CD8-positive, alpha-beta memory T cell (primary cell): ENCODE results near the gene PMAIP1. TPM values are rescaled to one million over a fixed set of nuclear protein-coding genes. Genes with fewer than 3 reads are reported as not detected.

Source experiments
- CTCF ChIA-PET: fragments of 350-600 bp; sonication (Branson Sonifier 250); formaldehyde crosslinking; loops from one replicate; lab custom pipeline; 2021; ENCODE audit warnings: antibody characterized with exemption; lab: Charles Lee
- POLR2A ChIA-PET: fragments of 350-600 bp; sonication (Branson Sonifier 250); formaldehyde crosslinking; loops from one replicate; lab custom pipeline; 2021; ENCODE audit warnings: antibody characterized with exemption; lab: Charles Lee
- DNase-seq, 5 donors: peaks; one replicate each; pipeline versions ENCODE4 v3.0.0 to v3.0.0-alpha.2; 2020 to 2022; ENCODE audit warnings: mixed read lengths in 1 of 5
- H3K27ac ChIP-seq: one replicate; pipeline ENCODE4 v1.7.0; 2013; ENCODE audit warnings: low read depth, mild to moderate bottlenecking, low read length, moderate library complexity
- H3K27me3 ChIP-seq: 2 replicates; pipeline ENCODE4 v1.7.0; 2013; ENCODE audit warnings: low read length, mild to moderate bottlenecking; ENCODE audit not compliant: insufficient read depth, poor library complexity, severe bottlenecking
- H3K36me3 ChIP-seq: 2 replicates; pipeline ENCODE4 v1.7.0; 2013; ENCODE audit warnings: mild to moderate bottlenecking, low read length, moderate library complexity; ENCODE audit not compliant: insufficient read depth
- H3K4me1 ChIP-seq: 2 replicates; pipeline ENCODE4 v1.7.0; 2013; ENCODE audit warnings: mild to moderate bottlenecking, low read length, moderate library complexity; ENCODE audit not compliant: insufficient read depth
- H3K4me3 ChIP-seq: 2 replicates; pipeline ENCODE4 v1.7.0; 2013; ENCODE audit warnings: mild to moderate bottlenecking, low read length
- H3K9me3 ChIP-seq: 2 replicates; pipeline ENCODE4 v1.7.0; 2013; ENCODE audit warnings: mild to moderate bottlenecking, low read length
- H3K27ac Mint-ChIP-seq, 8 donors: one replicate each; pipeline ENCODE4 v1.8.0; 2020 to 2021; ENCODE audit warnings: mixed read lengths in 8 of 8, mild to moderate bottlenecking in 6 of 8, inconsistent platforms in 3 of 8, moderate library complexity in 3 of 8
- H3K27me3 Mint-ChIP-seq, 2 donors: one replicate each; pipeline ENCODE4 v1.8.0; 2020 to 2021; ENCODE audit warnings: mixed read lengths in 2 of 2, mild to moderate bottlenecking in 1 of 2, moderate library complexity in 1 of 2
- H3K36me3 Mint-ChIP-seq, 3 donors: one replicate each; pipeline ENCODE4 v1.8.0; 2020 to 2021; ENCODE audit warnings: mixed read lengths in 3 of 3, inconsistent platforms in 1 of 3, mild to moderate bottlenecking in 1 of 3
- H3K4me1 Mint-ChIP-seq, 3 donors: one replicate each; pipeline ENCODE4 v1.8.0; 2020 to 2021; ENCODE audit warnings: mixed read lengths in 3 of 3, inconsistent platforms in 1 of 3, mild to moderate bottlenecking in 1 of 3
- H3K4me3 Mint-ChIP-seq, 7 donors: one replicate each; pipeline ENCODE4 v1.8.0; 2020 to 2021; ENCODE audit warnings: mixed read lengths in 7 of 7, mild to moderate bottlenecking in 6 of 7, moderate library complexity in 4 of 7, inconsistent platforms in 2 of 7
- H3K9me3 Mint-ChIP-seq, 5 donors: one replicate each; pipeline ENCODE4 v1.8.0; 2020 to 2022; ENCODE audit warnings: mixed read lengths in 5 of 5, mild to moderate bottlenecking in 3 of 5, moderate library complexity in 2 of 5, inconsistent platforms in 1 of 5
- polyA plus RNA-seq: library from polyadenylated mRNA; unstranded; fragments of 300-500 nt; fragmentation: Illumina TruSeq; gene quantifications from one replicate; pipeline ENCODE4 v1.2.3, GENCODE V29; 2021
- total RNA-seq, 2 experiments: library from RNA; stranded (reverse); gene quantifications; one replicate each; pipeline ENCODE4 v1.2.3, GENCODE V29; 2021

Gene PMAIP1
- total and polyA plus RNA-seq, 3 experiments from 2014 or later: 15.0 to 83.6 (median 82.8) TPM

DNA sequence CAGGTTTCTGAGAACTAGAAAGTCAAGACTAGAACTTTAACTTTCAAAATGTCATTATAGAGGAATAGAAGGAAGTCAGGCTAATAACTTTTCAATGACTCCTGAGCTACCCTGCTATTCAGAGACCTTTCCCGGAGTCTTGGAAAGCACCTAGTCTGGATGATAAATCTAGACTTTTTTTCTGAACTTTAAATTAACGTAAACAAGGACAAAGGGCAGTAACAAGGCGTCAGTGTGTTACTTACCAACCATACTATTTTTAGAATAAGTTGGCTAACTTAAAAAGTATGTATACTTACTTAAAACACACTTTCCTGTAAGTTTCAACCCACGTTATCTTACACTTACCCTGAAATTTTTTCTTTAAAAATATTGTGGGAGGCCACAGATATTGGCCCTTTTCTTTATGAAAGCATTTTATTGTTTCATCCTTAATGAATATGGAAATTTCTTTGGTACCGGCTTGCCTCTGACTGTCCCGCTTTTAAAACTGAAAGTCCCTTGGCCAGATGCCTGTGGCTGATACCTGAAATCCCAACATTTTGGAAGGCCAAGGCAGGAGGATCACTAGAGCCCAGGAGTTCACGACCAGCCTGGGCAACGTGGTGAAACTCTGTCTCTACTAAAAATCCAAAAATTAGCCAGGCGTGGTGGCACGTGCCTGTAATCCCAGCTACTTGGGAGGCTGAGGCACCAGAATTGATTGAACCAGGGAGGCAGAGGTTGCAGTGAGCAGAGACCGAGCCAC is 9.7 kb downstream of the PMAIP1 start:
- H3K9me3 ChIP-seq: no peaks in the 10 kb centered on the region
- H3K4me3 Mint-ChIP-seq: no peak overlapping the region
- no peak overlapping the region for H3K27ac ChIP-seq
- peaks cover 24% of the 10 kb centered on the region for H3K4me1 ChIP-seq
- no peak overlapping the region for H3K4me3 ChIP-seq
- peaks cover 23 to 34% (median 31%) of the 10 kb centered on the region in 3 donors for H3K4me1 Mint-ChIP-seq
- H3K27ac Mint-ChIP-seq: no peak overlapping the region
- ChIA-PET POLR2A (no interaction called here), CTCF (no interaction called here)
- H3K36me3 ChIP-seq: no peaks in the 10 kb centered on the region
- H3K36me3 Mint-ChIP-seq: no peaks in the 10 kb centered on the region
- no peaks in the 10 kb centered on the region for H3K27me3 Mint-ChIP-seq
- no peak for DNase-seq
- no peaks in the 10 kb centered on the region for H3K9me3 Mint-ChIP-seq
- no peaks in the 10 kb centered on the region for H3K27me3 ChIP-seq

DNA sequence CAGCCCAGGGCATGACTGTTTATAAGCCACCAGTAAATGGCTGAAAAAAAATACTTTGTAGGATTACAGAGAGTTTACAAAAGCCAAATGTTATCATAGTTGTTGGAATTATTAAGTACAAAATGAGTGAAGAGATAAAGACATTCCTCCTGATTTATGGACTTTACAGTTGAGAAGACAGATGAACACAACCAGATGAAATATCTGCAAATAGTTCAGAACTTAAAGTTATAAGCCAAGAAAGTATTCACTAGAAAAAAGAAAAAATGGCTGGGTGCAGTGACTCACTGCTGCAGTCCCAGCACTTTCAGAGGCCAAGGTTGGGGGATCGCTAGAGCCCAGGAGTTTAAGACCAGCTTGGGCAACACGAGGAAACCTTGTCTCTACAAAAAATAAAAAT is 11.2 kb downstream of the PMAIP1 start:
- ChIA-PET POLR2A (no interaction called here), CTCF (no interaction called here)
- H3K27me3 Mint-ChIP-seq: no peaks in the 10 kb centered on the region
- no peak overlapping the region for H3K27ac ChIP-seq
- H3K4me3 ChIP-seq: no peak overlapping the region
- no peaks in the 10 kb centered on the region for H3K36me3 Mint-ChIP-seq
- H3K4me1 Mint-ChIP-seq: peaks cover 12 to 19% (median 16%) of the 10 kb centered on the region in 3 donors
- no peak overlapping the region for H3K4me3 Mint-ChIP-seq
- H3K4me1 ChIP-seq: peaks cover 9% of the 10 kb centered on the region
- H3K36me3 ChIP-seq: no peaks in the 10 kb centered on the region
- H3K9me3 ChIP-seq: no peaks in the 10 kb centered on the region
- no peak for DNase-seq
- no peaks in the 10 kb centered on the region for H3K27me3 ChIP-seq
- no peak overlapping the region for H3K27ac Mint-ChIP-seq
- H3K9me3 Mint-ChIP-seq: no peaks in the 10 kb centered on the region

DNA sequence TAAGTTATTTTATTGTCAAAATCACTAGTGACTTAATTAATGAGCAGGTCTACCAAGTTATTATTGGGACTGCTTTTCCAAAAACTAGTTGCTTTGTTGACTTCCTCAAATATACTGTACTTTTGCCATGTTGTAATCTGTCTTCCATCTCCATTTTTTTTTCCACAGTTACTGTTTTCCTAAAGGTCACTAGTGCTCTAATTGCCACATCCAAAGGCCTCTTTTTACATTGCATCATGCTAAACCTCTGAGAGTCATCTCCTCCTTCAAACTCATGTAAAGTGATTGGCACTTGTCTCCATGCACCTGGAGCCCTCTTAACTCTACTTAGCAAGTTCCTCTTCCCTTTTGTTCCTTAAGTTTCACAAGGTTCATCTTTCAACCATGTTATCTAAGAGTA is 11.8 kb downstream of the PMAIP1 start:
- Mint-ChIP-seq H3K4me3 (no peak overlapping the region), H3K9me3 (no peaks in the 10 kb centered on the region), H3K27me3 (no peaks in the 10 kb centered on the region), H3K27ac (no peak overlapping the region), H3K36me3 (no peaks in the 10 kb centered on the region), H3K4me1 (peaks cover 7 to 13% (median 10%) of the 10 kb centered on the region in 3 donors)
- H3K36me3 ChIP-seq: no peaks in the 10 kb centered on the region
- no peak for DNase-seq
- H3K4me3 ChIP-seq: no peak overlapping the region
- POLR2A ChIA-PET: no interaction called here
- no peaks in the 10 kb centered on the region for H3K9me3 ChIP-seq
- H3K27ac ChIP-seq: no peak overlapping the region
- CTCF ChIA-PET: no interaction called here
- H3K27me3 ChIP-seq: no peaks in the 10 kb centered on the region
- peaks cover 6% of the 10 kb centered on the region for H3K4me1 ChIP-seq

DNA sequence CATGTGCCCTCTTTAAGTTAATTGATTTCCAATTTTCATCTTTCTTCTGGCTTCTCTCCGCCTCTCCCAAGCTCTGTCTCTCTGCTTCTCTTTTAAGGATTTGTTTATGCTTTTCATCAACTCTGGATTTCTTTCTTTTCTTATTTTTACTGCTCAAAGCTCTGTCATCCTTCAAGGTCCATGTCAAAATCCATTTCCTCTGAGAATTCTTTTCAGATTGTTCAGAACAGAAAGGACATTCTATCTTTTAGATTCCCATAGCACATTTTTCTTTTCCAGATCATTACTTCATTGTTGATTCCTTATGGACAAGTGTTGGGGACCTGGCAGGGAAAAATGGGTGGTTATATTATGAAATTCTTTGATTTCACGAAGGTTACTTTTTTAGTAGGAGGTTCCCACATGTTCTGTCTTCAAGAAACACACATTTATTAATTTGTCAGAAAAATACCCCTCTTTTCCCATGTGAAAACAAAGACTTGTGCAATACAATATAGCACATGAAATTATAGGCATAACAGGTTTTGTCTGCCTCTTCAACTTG is 12.3 kb downstream of the PMAIP1 start:
- H3K36me3 Mint-ChIP-seq: no peaks in the 10 kb centered on the region
- Histone ChIP-seq H3K4me1 (peaks cover under 1% of the 10 kb centered on the region), H3K27ac (no peak overlapping the region), H3K4me3 (no peak overlapping the region), H3K36me3 (no peaks in the 10 kb centered on the region), H3K9me3 (no peaks in the 10 kb centered on the region), H3K27me3 (no peaks in the 10 kb centered on the region)
- H3K27ac Mint-ChIP-seq: no peak overlapping the region
- H3K4me1 Mint-ChIP-seq: peaks cover 3 to 8% (median 5%) of the 10 kb centered on the region in 3 donors
- no peaks in the 10 kb centered on the region for H3K9me3 Mint-ChIP-seq
- no peak overlapping the region for H3K4me3 Mint-ChIP-seq
- no peaks in the 10 kb centered on the region for H3K27me3 Mint-ChIP-seq
- ChIA-PET POLR2A (interaction anchor here (0.6 kb wide), 1 partner anchor 1177 kb away, joined by 8 read pairs; no protein-coding TSS in a partner anchor), CTCF (no interaction called here)
- no peak for DNase-seq

DNA sequence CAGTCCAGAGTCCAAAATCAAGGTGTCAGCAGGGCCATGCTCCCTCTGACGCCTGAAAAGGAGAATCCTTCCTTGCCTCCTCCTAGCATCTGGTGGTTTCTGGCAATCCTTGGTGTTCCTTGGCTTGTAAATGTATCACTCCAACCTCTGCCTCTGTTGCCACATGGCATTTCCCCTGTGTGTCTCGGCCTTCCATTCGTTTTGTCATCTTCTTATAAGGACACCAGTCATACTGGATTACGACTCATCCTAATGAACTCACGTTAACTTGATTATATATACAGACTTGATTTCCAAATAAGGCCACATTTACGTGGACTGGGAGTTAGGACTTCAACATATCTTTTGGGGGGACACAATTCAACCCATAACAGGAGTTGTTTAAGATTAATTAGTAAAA is 15.8 kb downstream of the PMAIP1 start:
- Mint-ChIP-seq H3K27me3 (peaks cover 0 to 2% of the 10 kb centered on the region in 2 donors), H3K9me3 (no peaks in the 10 kb centered on the region), H3K4me3 (no peak overlapping the region), H3K27ac (no peak overlapping the region), H3K36me3 (peaks cover 0 to 4% (median 0%) of the 10 kb centered on the region in 3 donors), H3K4me1 (peaks cover 0 to 4% (median 0%) of the 10 kb centered on the region in 3 donors)
- no peaks in the 10 kb centered on the region for H3K9me3 ChIP-seq
- no peaks in the 10 kb centered on the region for H3K4me1 ChIP-seq
- H3K27ac ChIP-seq: no peak overlapping the region
- ChIA-PET POLR2A (no interaction called here), CTCF (no interaction called here)
- H3K36me3 ChIP-seq: no peaks in the 10 kb centered on the region
- no peaks in the 10 kb centered on the region for H3K27me3 ChIP-seq
- no peak overlapping the region for H3K4me3 ChIP-seq
- no peak for DNase-seq

DNA sequence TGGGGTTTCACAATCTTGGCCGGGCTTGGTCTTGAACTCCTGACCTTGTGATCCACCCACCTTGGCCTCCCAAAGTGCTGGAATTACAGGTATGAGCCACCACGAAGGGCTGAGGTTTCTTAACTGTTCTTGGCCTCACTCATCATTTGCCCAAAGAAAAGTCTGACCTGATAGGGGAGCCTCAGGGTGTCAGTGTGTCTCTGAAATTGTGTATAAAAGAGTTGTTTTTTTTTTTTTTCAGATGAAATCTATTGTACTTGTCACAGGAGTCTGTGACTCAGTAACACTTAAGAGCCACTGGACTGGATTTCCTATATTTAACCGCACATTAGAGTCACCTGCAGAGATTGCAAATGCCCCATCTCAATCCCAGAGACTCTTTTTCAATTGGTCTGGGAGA is 16.9 kb downstream of the PMAIP1 start:
- ChIA-PET POLR2A (interaction anchor here (1.0 kb wide), 1 partner anchor 12 kb away, joined by 3 read pairs; no protein-coding TSS in a partner anchor), CTCF (no interaction called here)
- H3K4me3 Mint-ChIP-seq: no peak overlapping the region
- Histone ChIP-seq H3K36me3 (no peaks in the 10 kb centered on the region), H3K4me3 (no peak overlapping the region), H3K27ac (no peak overlapping the region), H3K9me3 (no peaks in the 10 kb centered on the region), H3K4me1 (peaks cover 6% of the 10 kb centered on the region), H3K27me3 (no peaks in the 10 kb centered on the region)
- DNase-seq: no peak
- peak overlapping the region in 1 of 8 donors; percentile 19 for H3K27ac Mint-ChIP-seq
- H3K27me3 Mint-ChIP-seq: peaks cover 0 to 2% of the 10 kb centered on the region in 2 donors
- no peaks in the 10 kb centered on the region for H3K9me3 Mint-ChIP-seq
- H3K4me1 Mint-ChIP-seq: peaks cover 5 to 11% (median 7%) of the 10 kb centered on the region in 3 donors
- peaks cover 0 to 4% (median 0%) of the 10 kb centered on the region in 3 donors for H3K36me3 Mint-ChIP-seq

DNA sequence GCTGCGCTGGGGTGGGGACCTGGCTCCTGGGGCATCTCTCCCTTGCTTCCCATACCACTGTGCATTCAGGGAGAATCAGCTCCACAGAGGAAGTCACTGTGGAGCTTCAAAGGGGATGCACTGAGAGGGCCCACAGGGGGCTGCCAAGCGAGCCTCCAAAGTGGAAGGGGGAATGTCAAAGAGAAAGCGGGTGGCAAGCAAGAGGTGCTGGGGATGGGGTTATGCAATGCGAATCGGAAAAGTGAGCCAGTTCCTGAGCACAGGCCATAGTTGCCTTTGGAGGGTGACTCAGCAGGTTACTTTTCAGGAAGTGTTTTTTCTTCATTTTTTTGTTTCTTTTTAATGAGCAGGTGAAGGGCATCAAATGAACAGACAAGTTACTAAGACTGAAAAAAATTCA is 17.6 kb downstream of the PMAIP1 start:
- no peak overlapping the region for H3K27ac ChIP-seq
- Mint-ChIP-seq H3K27me3 (peaks cover 0 to 2% of the 10 kb centered on the region in 2 donors), H3K36me3 (peaks cover 0 to 4% (median 0%) of the 10 kb centered on the region in 3 donors), H3K9me3 (no peaks in the 10 kb centered on the region), H3K27ac (no peak overlapping the region), H3K4me1 (peaks cover 7 to 14% (median 10%) of the 10 kb centered on the region in 3 donors), H3K4me3 (peak overlapping the region in 1 of 7 donors; percentile 27)
- ChIA-PET CTCF (no interaction called here), POLR2A (interaction anchor here (1.0 kb wide), 1 partner anchor 12 kb away, joined by 3 read pairs; no protein-coding TSS in a partner anchor)
- H3K4me3 ChIP-seq: no peak overlapping the region
- H3K27me3 ChIP-seq: no peaks in the 10 kb centered on the region
- peaks cover 6% of the 10 kb centered on the region for H3K4me1 ChIP-seq
- no peaks in the 10 kb centered on the region for H3K9me3 ChIP-seq
- DNase-seq: no peak
- no peaks in the 10 kb centered on the region for H3K36me3 ChIP-seq

DNA sequence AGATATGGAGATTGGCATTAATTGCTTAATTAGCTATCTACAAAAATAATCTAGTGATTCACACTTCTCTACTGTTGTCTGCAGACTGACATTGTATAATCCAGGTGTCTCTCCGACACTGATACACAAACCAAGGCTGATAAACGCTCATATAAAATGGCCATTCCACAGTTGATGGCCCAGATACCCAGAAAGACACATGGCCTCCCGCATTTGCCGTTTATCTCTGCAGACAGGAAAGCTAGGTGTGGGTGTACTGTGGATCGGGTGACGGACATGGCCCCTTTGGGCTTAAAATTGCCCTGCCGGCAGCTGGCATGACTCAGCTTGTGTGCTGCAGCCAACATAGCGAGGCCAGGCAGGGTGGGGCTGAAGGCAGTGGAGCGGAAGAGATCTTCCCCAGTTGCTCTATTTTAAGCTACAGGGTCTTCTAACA is 18.5 kb downstream of the PMAIP1 start:
- ChIA-PET POLR2A (no interaction called here), CTCF (no interaction called here)
- Mint-ChIP-seq H3K36me3 (peaks cover 0 to 4% (median 0%) of the 10 kb centered on the region in 3 donors), H3K9me3 (no peaks in the 10 kb centered on the region), H3K4me3 (no peak overlapping the region), H3K27ac (no peak overlapping the region), H3K27me3 (peaks cover 0 to 2% of the 10 kb centered on the region in 2 donors), H3K4me1 (peaks cover 7 to 14% (median 10%) of the 10 kb centered on the region in 3 donors)
- H3K36me3 ChIP-seq: no peaks in the 10 kb centered on the region
- DNase-seq: no peak
- no peak overlapping the region for H3K4me3 ChIP-seq
- H3K27me3 ChIP-seq: no peaks in the 10 kb centered on the region
- peaks cover 6% of the 10 kb centered on the region for H3K4me1 ChIP-seq
- H3K9me3 ChIP-seq: no peaks in the 10 kb centered on the region
- no peak overlapping the region for H3K27ac ChIP-seq
